Measurements from ENCODE around the gene LIAS. TPM values are rescaled to one million over a fixed set of nuclear protein-coding genes. Genes with fewer than 3 reads are reported as not detected.
A peak's percentile ranks its signal among the peaks of the same experiment; 100 is the strongest.
"Not testable (repeated sequence)": the region's sequence is repeated elsewhere in the genome, so short reads cannot be mapped to it uniquely, and the experiment has no call there.

Gene LIAS
- polyA plus RNA-seq, 5 donors, result 25.1 to 39.1 (median 30.5) TPM

GRCh38 chr4:39495446-39496213 lies 36.8 kb downstream of the LIAS start:
- DNase-seq, result no peak

- no peak for DNase-seq
Observed at GRCh38 chr4:39497909-39498726, 39.3 kb downstream of the LIAS start.

- DNase-seq, result no peak
Observed at GRCh38 chr4:39498727-39499020, 39.8 kb downstream of the LIAS start.

GRCh38 chr4:39502019-39502663 lies 43.3 kb downstream of the LIAS start:
- DNase-seq, result no peak

GRCh38 chr4:39502664-39503035 lies 43.8 kb downstream of the LIAS start:
- not testable (repeated sequence) for DNase-seq

- no peak for DNase-seq
Observed at GRCh38 chr4:39504538-39504937, 45.7 kb downstream of the LIAS start.

- DNase-seq, result no peak
Observed at GRCh38 chr4:39505581-39505980, 46.7 kb downstream of the LIAS start.

- no peak for DNase-seq
Observed at GRCh38 chr4:39510348-39510929, 51.6 kb downstream of the LIAS start.

GRCh38 chr4:39514266-39514665 lies 55.4 kb downstream of the LIAS start:
- not testable (repeated sequence) for DNase-seq

GRCh38 chr4:39514888-39515401 lies 56.1 kb downstream of the LIAS start:
- DNase-seq, result peak in 1 of 2 donors; percentile 12

GRCh38 chr4:39515669-39516401 lies 57.0 kb downstream of the LIAS start:
- DNase-seq, result not testable (repeated sequence)

GRCh38 chr4:39516407-39516966 lies 57.6 kb downstream of the LIAS start:
- DNase-seq, result no peak

- no peak for DNase-seq
Observed at GRCh38 chr4:39518484-39518883, 59.6 kb downstream of the LIAS start.

GRCh38 chr4:39521253-39521919 lies 62.5 kb downstream of the LIAS start:
- no peak for DNase-seq

- DNase-seq, result no peak
Observed at GRCh38 chr4:39522068-39522467, 63.2 kb downstream of the LIAS start.

- DNase-seq, result no peak
Observed at GRCh38 chr4:39524161-39524957, 65.5 kb downstream of the LIAS start.

- DNase-seq, result no peak
Observed at GRCh38 chr4:39525822-39526690, 67.2 kb downstream of the LIAS start.

- no peak for DNase-seq
Observed at GRCh38 chr4:39526765-39527295, 68.0 kb downstream of the LIAS start.
